ENCODE results near the gene CLDN10.
"Not testable (repeated sequence)": the region's sequence is repeated elsewhere in the genome, so short reads cannot be mapped to it uniquely, and the experiment has no call there.

Gene CLDN10

DNA sequence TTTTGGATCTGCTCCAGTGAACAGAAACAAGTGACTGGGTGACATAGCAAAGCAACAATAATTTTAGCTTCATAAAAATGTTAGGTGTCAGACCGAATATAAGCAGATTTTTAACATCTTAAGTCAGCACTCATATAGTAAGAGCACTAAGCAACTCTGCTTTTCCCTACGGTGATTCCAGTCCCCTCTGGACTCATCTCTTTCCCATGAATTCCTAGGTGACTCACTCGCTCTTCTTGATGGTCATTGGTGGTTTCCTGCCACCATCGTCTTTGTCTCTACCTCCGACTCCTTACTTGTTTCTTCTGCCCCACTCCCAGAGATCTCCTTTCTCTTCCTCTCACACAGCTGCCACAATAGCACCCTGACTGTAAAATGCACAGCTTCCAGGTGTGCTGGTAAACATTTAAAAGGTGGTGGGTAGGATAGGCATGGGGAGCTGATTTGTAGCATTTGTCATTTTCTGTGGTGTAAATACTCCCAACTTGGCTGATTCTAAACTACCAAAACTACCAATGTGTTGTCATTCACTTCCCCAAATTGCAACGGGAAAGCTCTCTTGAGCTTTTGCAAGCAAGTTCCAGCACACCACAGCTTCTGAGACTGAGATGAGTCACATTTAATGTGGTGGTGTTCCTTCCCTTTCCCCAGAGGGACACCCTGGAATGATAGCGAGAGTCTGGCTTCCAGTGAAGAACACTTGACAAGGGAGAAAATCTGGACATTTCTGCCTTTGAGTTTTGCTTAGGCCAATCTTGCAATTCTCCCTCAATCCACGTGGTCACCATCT lies 42.8 kb upstream of the CLDN10 start:
- TF ChIP-seq, protein P1, sequence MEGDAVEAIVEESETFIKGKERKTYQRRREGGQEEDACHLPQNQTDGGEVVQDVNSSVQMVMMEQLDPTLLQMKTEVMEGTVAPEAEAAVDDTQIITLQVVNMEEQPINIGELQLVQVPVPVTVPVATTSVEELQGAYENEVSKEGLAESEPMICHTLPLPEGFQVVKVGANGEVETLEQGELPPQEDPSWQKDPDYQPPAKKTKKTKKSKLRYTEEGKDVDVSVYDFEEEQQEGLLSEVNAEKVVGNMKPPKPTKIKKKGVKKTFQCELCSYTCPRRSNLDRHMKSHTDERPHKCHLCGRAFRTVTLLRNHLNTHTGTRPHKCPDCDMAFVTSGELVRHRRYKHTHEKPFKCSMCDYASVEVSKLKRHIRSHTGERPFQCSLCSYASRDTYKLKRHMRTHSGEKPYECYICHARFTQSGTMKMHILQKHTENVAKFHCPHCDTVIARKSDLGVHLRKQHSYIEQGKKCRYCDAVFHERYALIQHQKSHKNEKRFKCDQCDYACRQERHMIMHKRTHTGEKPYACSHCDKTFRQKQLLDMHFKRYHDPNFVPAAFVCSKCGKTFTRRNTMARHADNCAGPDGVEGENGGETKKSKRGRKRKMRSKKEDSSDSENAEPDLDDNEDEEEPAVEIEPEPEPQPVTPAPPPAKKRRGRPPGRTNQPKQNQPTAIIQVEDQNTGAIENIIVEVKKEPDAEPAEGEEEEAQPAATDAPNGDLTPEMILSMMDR (IDR thresholded peaks at IDR 0.05; ENCODE audit: insufficient read depth, missing control alignments): no peak
- FAIRE-seq (no peak), DNase-seq (ENCODE audit: insufficient read length, low spot score) (no peak)

DNA sequence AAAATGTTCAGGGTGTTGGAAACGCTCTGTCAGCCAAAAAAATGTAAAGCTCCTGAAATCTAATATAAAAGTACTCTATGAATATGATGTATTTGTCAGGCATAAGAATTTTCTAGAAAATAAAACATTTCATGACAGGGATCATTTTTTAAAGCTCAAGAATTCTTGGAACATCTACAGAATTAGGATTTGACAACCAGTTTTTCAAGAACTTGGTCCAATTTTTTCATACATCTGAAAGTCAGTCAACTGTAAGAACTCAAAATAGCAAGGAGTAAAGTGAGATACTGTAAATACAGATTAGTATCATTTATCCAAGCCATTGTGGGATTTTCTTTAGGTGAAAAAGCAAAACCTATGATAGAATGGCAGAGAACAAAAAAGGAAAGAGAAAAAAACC lies 41.6 kb upstream of the CLDN10 start:
- FAIRE-seq (no peak), DNase-seq (ENCODE audit: insufficient read length, low spot score) (no peak)
- TF ChIP-seq, protein P1 (IDR thresholded peaks at IDR 0.05; ENCODE audit: insufficient read depth, missing control alignments): no peak

DNA sequence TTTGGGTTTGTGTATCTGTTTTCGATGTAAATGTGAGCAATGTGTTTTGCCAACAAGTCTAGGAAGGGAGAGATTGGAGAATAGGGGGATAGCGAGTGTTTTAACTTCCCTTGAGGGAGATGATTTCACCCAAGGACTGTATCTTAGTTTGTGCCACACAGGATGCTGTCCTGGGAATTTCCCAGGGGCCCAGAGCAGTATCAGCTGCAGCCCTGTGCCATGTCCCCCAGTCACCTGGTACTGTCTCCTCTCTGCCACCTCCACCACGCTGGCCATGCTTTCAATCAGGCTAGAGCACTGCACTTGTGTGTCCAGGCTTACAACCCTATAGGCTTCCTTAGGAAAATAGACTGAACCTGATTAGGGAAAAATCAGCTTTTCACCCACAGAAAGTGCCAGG lies 40.1 kb upstream of the CLDN10 start:
- no peak for DNase-seq (ENCODE audit: insufficient read length, low spot score)
- FAIRE-seq: no peak
- TF ChIP-seq, protein P1 (IDR thresholded peaks at IDR 0.05; ENCODE audit: insufficient read depth, missing control alignments): no peak

DNA sequence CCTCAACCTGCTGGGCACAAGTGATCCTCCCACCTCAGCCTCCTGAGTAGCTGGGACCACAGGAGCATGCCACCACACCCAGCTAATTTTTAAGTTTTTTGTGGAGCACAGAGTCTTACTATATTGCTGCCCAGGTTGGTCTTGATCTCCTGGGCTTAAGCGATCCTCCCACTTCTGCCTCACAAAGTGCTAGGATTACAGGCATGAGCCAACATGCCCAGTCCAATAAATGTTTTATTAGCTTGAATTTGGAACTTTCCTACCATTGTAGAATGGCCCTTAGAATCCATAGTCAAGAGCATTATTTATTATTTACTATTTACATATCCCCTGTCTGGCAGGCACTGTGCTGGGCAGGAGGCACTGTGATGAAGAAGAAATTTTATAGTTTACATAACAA lies 39.6 kb upstream of the CLDN10 start:
- TF ChIP-seq, protein P1 (IDR thresholded peaks at IDR 0.05; ENCODE audit: insufficient read depth, missing control alignments): no peak
- DNase-seq (ENCODE audit: insufficient read length, low spot score): no peak
- FAIRE-seq: no peak

DNA sequence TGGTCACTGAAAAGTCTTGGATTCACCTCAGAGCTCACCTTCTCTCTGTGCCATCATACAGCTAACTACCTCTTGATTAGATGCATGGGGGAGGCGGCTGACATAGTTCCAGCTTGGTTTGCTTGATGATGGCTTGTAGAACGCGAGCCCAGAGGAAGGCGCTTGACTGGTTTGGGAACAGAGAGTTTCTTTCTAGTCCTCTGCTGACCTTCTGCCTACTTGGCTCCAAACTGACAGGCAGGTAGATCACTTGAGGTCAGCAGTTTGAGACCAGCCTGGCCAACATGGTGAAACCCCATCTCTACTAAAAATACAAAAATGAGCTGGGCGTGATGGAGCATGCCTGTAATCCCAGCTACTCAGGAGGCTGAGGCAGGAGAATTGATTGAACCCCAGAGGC lies 36.9 kb upstream of the CLDN10 start:
- FAIRE-seq; DNase-seq (ENCODE audit: insufficient read length, low spot score): not testable (repeated sequence)

DNA sequence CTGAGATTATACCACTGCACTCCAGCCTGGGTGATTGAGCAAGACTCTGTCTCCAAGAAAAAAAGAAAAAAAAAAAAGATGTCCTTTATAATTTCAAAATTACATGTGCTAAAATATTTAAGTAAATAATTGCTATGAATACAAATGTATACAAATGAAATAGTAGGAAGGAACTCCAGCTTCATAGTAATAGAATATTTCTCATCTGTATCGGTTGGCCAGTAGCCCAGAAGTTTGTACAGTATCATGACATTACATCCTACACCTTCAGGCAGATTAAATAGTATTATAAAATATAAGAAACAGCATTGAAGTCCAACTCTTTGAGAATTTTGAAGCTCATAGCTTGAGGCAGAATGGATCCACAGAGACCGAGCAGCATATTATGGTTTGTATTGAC lies 36.5 kb upstream of the CLDN10 start:
- DNase-seq (ENCODE audit: insufficient read length, low spot score) (no peak), FAIRE-seq (no peak)
- TF ChIP-seq, protein P1 (IDR thresholded peaks at IDR 0.05; ENCODE audit: insufficient read depth, missing control alignments): no peak

DNA sequence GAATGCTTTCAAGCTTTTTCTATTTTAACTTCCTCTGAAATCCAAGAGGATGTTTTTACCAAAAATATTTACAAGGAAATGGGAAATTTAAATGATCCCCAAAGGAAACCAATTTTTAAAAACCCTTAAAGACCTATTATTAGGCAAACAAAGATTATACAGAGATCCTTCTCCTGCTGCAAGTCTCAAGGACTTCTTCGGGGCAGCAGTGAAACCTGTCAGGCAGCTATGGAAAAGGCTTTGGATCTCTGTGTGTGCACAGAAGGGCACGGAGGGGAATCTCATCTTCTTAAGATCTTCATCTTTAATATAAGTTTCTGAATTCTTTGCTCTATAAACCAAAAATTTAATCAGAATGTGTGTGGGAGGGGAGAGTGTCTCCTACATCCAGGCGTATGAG lies 36.0 kb upstream of the CLDN10 start:
- TF ChIP-seq, protein P1 (IDR thresholded peaks at IDR 0.05; ENCODE audit: insufficient read depth, missing control alignments): no peak
- no peak for DNase-seq (ENCODE audit: insufficient read length, low spot score)
- FAIRE-seq: no peak

Measured in D721Med (cell line).